GM18909 (cell line): ENCODE results near the gene FBN3.

ENCODE experiments used
- ATAC-seq: cut with Tn5 transposase; IDR thresholded peaks from one replicate; pipeline ENCODE4 v1.9.1; 2021; ENCODE audit warnings: mild to moderate bottlenecking; ENCODE audit not compliant: unreplicated experiment, poor library complexity

FBN3 gene

GRCh38 chr19:8069096-8069973, 80.1 kb downstream of the FBN3 start:
- no peak for ATAC-seq

GRCh38 chr19:8065875-8066261, 83.5 kb downstream of the FBN3 start:
- no peak for ATAC-seq

GRCh38 chr19:8064911-8065874, 84.2 kb downstream of the FBN3 start:
- no peak for ATAC-seq

GRCh38 chr19:8057545-8058270, 91.7 kb downstream of the FBN3 start:
- ATAC-seq, result no peak

- ATAC-seq, result no peak
Observed at GRCh38 chr19:8056533-8056932, 92.9 kb downstream of the FBN3 start.

GRCh38 chr19:8054169-8054568, 95.2 kb downstream of the FBN3 start:
- no peak for ATAC-seq

- no peak for ATAC-seq
Observed at GRCh38 chr19:8052464-8052859, 96.9 kb downstream of the FBN3 start, which contains the start of gene CCL25. Gene CCL25, plus strand, starts transcription at chr19:8052760. Its CDS starts 290 bp downstream, at chr19:8053050.

- ATAC-seq, result peak; percentile 79
Observed at GRCh38 chr19:8050274-8051096, 98.9 kb downstream of the FBN3 start.

GRCh38 chr19:8046569-8047165, 102.7 kb downstream of the FBN3 start:
- no peak for ATAC-seq

- ATAC-seq, result no peak
Observed at GRCh38 chr19:8045872-8046568, 103.4 kb downstream of the FBN3 start.

- ATAC-seq, result no peak
Observed at GRCh38 chr19:8044018-8044417, 105.4 kb downstream of the FBN3 start.

GRCh38 chr19:8042900-8043299, 106.5 kb downstream of the FBN3 start:
- ATAC-seq, result no peak

- no peak for ATAC-seq
Observed at GRCh38 chr19:8041531-8041931, 107.9 kb downstream of the FBN3 start.

- ATAC-seq, result no peak
Observed at GRCh38 chr19:8039231-8039630, 110.2 kb downstream of the FBN3 start.

- ATAC-seq, result no peak
Observed at GRCh38 chr19:8038815-8039214, 110.6 kb downstream of the FBN3 start.

- ATAC-seq, result no peak
Observed at GRCh38 chr19:8036434-8037099, 112.8 kb downstream of the FBN3 start.

- no peak for ATAC-seq
Observed at GRCh38 chr19:8034178-8034525, 115.2 kb downstream of the FBN3 start.
